Lower lobe of right lung (tissue), 2 donors: ENCODE results near the gene KLK4. TPM values are rescaled to one million over a fixed set of nuclear protein-coding genes. Genes with fewer than 3 reads are reported as not detected.

Experiments used
- ATAC-seq, 2 donors: fragments of 200-7000 bp; cut with Tn5 transposase; one replicate each; pipeline ENCODE4 v1.9.1; 2020 to 2022; ENCODE audit warnings: mild to moderate bottlenecking in 2 of 2, moderate library complexity in 2 of 2
- DNase-seq: peaks from one replicate; pipeline ENCODE4 v3.0.0-alpha.2; 2020
- H3K27ac ChIP-seq: fragments of 200-600 bp; one replicate; pipeline ENCODE4 v1.8.0; 2022
- H3K27me3 ChIP-seq: fragments of 200-600 bp; one replicate; pipeline ENCODE4 v1.8.0; 2022; ENCODE audit warnings: low read depth
- H3K36me3 ChIP-seq: fragments of 200-600 bp; one replicate; pipeline ENCODE4 v1.8.0; 2022; ENCODE audit warnings: mild to moderate bottlenecking
- H3K4me1 ChIP-seq: fragments of 200-600 bp; one replicate; pipeline ENCODE4 v1.8.0; 2022
- H3K4me3 ChIP-seq: fragments of 200-600 bp; one replicate; pipeline ENCODE4 v1.8.0; 2022; ENCODE audit warnings: mild to moderate bottlenecking
- H3K9me3 ChIP-seq: fragments of 200-600 bp; one replicate; pipeline ENCODE4 v1.8.0; 2022
- intact Hi-C: fragments of 100-400 bp; cut with DNase I; formaldehyde crosslinking; loops from one replicate; pipeline ENCODE4 v1.11.0; 2022
- total RNA-seq: library from RNA; stranded (reverse); fragmentation: NEBNext Ultra II Directional; extraction: Animal tissue kit (Norgen Biotek cat#: 25700); gene quantifications from one replicate; pipeline ENCODE4 v1.2.1, GENCODE V29; 2021
- TF ChIP-seq, protein P1 (sequence below): fragments of 200-600 bp; IDR thresholded peaks from one replicate; pipeline ENCODE4 v1.8.0; 2022; ENCODE audit warnings: antibody characterized with exemption, mild to moderate bottlenecking
- donor health status: DM: no; HTN: yes; CAD: no; lungs with severe emphysema.

KLK4 gene
- total RNA-seq, 1 donor from 2014 or later = not detected

DNA sequence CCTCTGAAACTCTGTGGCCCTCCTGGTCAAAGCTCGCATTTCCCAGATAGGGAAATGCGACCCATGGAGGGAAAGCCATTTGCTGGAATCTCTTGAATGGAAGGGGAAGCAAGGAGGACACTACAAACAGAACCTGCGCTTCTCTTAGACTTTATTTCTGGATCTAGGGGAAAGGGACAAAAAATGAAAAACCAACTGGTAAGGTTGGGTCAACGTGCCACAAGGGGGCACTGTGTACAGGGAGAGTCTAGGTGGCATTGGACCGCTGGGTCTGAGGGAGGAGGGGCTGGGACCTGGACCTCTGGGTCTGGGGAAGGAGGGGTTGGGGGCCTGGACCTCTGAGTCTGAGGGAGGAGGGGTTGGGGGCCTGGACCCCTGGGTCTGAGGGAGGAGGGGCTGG is 5.0 kb downstream of the KLK4 start:
- intact Hi-C loops = no loop called here
- H3K4me1 ChIP-seq = no peaks in the 10 kb centered on the region
- ATAC-seq (no peak), DNase-seq (no peak)
- peaks cover 66% of the 10 kb centered on the region for H3K27me3 ChIP-seq
- no peak overlapping the region for H3K27ac ChIP-seq
- H3K4me3 ChIP-seq = no peak overlapping the region
- H3K36me3 ChIP-seq = no peaks in the 10 kb centered on the region
- H3K9me3 ChIP-seq = no peaks in the 10 kb centered on the region
- TF ChIP-seq, protein P1, sequence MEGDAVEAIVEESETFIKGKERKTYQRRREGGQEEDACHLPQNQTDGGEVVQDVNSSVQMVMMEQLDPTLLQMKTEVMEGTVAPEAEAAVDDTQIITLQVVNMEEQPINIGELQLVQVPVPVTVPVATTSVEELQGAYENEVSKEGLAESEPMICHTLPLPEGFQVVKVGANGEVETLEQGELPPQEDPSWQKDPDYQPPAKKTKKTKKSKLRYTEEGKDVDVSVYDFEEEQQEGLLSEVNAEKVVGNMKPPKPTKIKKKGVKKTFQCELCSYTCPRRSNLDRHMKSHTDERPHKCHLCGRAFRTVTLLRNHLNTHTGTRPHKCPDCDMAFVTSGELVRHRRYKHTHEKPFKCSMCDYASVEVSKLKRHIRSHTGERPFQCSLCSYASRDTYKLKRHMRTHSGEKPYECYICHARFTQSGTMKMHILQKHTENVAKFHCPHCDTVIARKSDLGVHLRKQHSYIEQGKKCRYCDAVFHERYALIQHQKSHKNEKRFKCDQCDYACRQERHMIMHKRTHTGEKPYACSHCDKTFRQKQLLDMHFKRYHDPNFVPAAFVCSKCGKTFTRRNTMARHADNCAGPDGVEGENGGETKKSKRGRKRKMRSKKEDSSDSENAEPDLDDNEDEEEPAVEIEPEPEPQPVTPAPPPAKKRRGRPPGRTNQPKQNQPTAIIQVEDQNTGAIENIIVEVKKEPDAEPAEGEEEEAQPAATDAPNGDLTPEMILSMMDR = peak; percentile 32

DNA sequence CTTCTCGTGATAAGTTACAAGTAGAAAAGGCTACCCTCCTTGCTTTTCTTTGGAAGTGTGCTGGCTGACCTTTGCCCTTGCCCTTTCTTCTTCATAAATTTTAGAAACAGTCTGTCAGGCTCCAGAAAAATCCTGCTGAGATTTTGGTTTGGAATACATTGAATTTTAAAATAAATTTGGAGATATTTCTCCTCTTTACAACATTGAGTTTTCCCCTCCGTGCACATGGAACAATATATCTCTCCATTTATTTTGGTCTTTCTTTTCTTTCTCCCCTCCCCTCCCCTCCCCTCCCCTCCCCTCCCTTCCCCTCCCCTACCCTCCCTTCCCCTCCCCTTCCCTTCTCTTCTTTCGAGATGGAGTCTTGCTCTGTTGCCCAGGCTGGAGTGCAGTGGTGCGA is 8.6 kb downstream of the KLK4 start:
- peaks cover 41% of the 10 kb centered on the region for H3K27me3 ChIP-seq
- intact Hi-C loops = no loop called here

DNA sequence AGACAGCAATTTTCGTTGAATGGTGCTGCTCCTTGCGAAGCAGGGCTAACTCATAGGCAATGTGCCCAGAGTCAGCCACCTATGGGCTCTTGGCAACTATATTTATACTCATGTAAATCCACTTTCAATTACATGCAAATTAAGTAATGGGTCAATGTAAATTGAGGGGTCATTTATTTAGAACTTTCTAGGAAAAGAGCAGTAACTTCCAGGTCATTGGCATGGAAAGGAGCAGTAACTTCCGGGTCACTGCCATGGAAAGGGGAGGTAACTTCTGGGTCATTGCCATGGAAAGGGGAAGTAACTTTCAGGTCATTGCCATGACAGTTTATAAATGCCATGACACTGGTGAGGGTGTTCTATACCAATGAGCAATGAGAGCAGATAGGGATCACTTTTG is 11.6 kb downstream of the KLK4 start:
- H3K4me3 ChIP-seq = no peak overlapping the region
- TF ChIP-seq, protein P1 = no peak
- no peak overlapping the region for H3K27ac ChIP-seq
- H3K36me3 ChIP-seq = no peaks in the 10 kb centered on the region
- peaks cover 18% of the 10 kb centered on the region for H3K27me3 ChIP-seq
- H3K9me3 ChIP-seq = no peaks in the 10 kb centered on the region
- ATAC-seq (no peak), DNase-seq (no peak)
- intact Hi-C loops = no loop called here
- H3K4me1 ChIP-seq = no peaks in the 10 kb centered on the region

More for the DNA sequence above, 8.6 kb downstream of the KLK4 start:
- no peaks in the 10 kb centered on the region for H3K4me1 ChIP-seq
- TF ChIP-seq, protein P1 = no peak
- DNase-seq (no peak), ATAC-seq (no peak)
- no peaks in the 10 kb centered on the region for H3K9me3 ChIP-seq
- H3K4me3 ChIP-seq = no peak overlapping the region
- H3K36me3 ChIP-seq = no peaks in the 10 kb centered on the region
- H3K27ac ChIP-seq = no peak overlapping the region

DNA sequence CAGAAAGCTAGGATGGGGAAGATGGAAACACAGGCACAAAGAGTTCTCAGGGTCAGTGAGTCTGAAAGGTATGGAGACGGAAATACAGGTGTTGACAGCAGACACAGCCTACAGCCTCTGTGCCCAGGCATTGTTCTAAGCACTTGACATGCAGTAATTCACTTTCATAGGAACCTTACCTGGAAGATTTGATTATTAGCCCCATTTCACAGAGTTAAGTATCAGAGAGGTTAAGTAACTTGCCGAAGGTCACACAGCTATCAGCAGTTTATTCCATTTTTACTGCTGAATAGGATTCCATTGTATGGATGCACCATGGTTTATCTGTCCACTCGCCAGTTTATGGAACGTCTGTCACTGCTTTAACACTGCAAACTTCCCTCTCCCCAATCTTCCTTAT is 13.2 kb downstream of the KLK4 start:
- TF ChIP-seq, protein P1 = no peak
- Histone ChIP-seq H3K36me3 (no peaks in the 10 kb centered on the region), H3K27ac (no peak overlapping the region), H3K27me3 (peaks cover 22% of the 10 kb centered on the region), H3K4me3 (no peak overlapping the region), H3K9me3 (no peaks in the 10 kb centered on the region), H3K4me1 (no peaks in the 10 kb centered on the region)
- intact Hi-C loops = no loop called here
- ATAC-seq (no peak), DNase-seq (no peak)

DNA sequence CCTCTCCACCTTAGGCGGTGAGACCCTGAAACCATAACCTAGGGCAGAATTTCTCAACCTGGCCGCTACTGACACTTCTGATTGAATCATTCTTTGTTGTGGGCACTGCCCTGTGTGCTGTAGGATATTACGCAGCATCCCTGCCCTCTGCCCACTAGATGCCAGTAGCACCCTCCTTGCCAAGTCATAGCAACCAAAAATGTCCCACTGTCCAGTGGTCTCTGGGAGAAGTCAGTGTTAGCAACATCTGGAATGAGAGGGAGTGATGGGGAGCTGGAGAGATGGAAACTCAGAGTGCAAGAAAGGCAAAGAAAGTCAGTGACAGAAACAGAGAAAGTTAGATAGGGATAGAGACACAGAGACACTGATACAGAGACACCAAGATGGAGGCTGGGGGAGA is 13.6 kb downstream of the KLK4 start:
- DNase-seq (no peak), ATAC-seq (no peak)
- Histone ChIP-seq H3K4me3 (no peak overlapping the region), H3K9me3 (no peaks in the 10 kb centered on the region), H3K36me3 (no peaks in the 10 kb centered on the region), H3K4me1 (no peaks in the 10 kb centered on the region), H3K27me3 (peaks cover 26% of the 10 kb centered on the region), H3K27ac (no peak overlapping the region)
- intact Hi-C loops = no loop called here
- TF ChIP-seq, protein P1 = no peak

DNA sequence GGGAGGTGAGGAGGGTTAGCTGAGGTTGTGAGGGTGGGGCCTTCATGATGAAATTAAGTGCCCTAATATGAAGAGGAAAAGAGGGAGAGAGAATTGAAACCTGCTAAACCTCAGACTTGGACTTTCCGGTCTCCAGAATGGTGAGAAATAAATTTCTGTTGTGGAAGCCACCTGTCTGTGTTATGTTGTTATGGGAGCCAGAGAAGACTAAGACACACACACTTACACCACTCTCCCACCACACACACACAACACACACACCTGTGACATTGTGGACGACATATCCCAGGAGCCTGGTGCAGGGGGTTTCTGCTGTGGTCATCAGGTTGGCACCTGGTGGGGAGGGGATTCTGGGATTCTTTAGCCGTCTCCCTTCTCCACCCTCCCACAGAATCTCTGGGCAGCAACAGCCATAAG is 14.0 kb downstream of the KLK4 start:
- no peak for ATAC-seq
- peaks cover 24% of the 10 kb centered on the region for H3K27me3 ChIP-seq
- no peak overlapping the region for H3K4me3 ChIP-seq
- H3K9me3 ChIP-seq = no peaks in the 10 kb centered on the region
- H3K36me3 ChIP-seq = no peaks in the 10 kb centered on the region
- intact Hi-C loops = no loop called here
- no peak overlapping the region for H3K27ac ChIP-seq
- no peak for DNase-seq
- H3K4me1 ChIP-seq = no peaks in the 10 kb centered on the region
- TF ChIP-seq, protein P1 = no peak
